Spleen (tissue), 11 donors: ENCODE results near the gene AP2A1. TPM values are rescaled to one million over a fixed set of nuclear protein-coding genes. Genes with fewer than 3 reads are reported as not detected.
A peak's percentile ranks its signal among the peaks of the same experiment; 100 is the strongest.

Source experiments
- DNase-seq: peaks from one replicate; pipeline ENCODE4 v3.0.0-alpha.2; 2020
- H3K27ac ChIP-seq, 8 donors: fragments of 200-600 bp; sonication (generic) in 7 of 8; 1 replicate in 4 of 8; 2 replicates in 4 of 8; pipeline versions ENCODE4 v1.5.0 to v1.8.0; 2016 to 2021; ENCODE audit warnings: inconsistent platforms in 4 of 8, mild to moderate bottlenecking in 4 of 8, moderate library complexity in 1 of 8
- H3K27me3 ChIP-seq, 7 donors: fragments of 200-600 bp; sonication (generic) in 6 of 7; replicated peaks in 1 of 7; 1 replicate in 4 of 7; 2 replicates in 3 of 7; pipeline versions ENCODE4 v1.5.0 to v1.8.0; 2016 to 2021; ENCODE audit warnings: inconsistent platforms in 3 of 7, mild to moderate bottlenecking in 1 of 7
- H3K36me3 ChIP-seq, 6 donors: fragments of 200-600 bp; sonication (generic) in 5 of 6; 1 replicate in 4 of 6; 2 replicates in 2 of 6; pipeline versions ENCODE4 v1.5.0 to v1.8.0; 2016 to 2021; ENCODE audit warnings: inconsistent platforms in 2 of 6
- H3K4me1 ChIP-seq, 6 donors: fragments of 200-600 bp; sonication (generic) in 5 of 6; 1 replicate in 3 of 6; 2 replicates in 3 of 6; pipeline versions ENCODE4 v1.5.0 to v1.8.0; 2016 to 2021; ENCODE audit warnings: inconsistent platforms in 3 of 6
- H3K4me3 ChIP-seq, 8 donors: fragments of 200-600 bp; sonication (generic) in 7 of 8; 1 replicate in 4 of 8; 2 replicates in 4 of 8; pipeline versions ENCODE4 v1.5.0 to v1.8.0; 2016 to 2021; ENCODE audit warnings: inconsistent platforms in 4 of 8, mild to moderate bottlenecking in 4 of 8, moderate library complexity in 2 of 8
- H3K9me3 ChIP-seq, 8 donors: fragments of 200-600 bp; sonication (generic) in 7 of 8; 1 replicate in 4 of 8; 2 replicates in 4 of 8; pipeline versions ENCODE4 v1.5.0 to v1.8.0; 2016 to 2021; ENCODE audit warnings: inconsistent platforms in 4 of 8
- CTCF ChIP-seq, 11 experiments: fragments of 200-600 bp in 7 of 11; fragments of 450-650 bp in 4 of 11; sonication (generic) in 4 of 11; IDR thresholded peaks in 8 of 11; conservative IDR thresholded peaks in 3 of 11; 1 replicate in 7 of 11; 2 replicates in 4 of 11; pipeline versions ENCODE4 v1.4.0 to v1.8.0; 2016 to 2021; ENCODE audit warnings: antibody characterized with exemption in 11 of 11, inconsistent platforms in 4 of 11, mild to moderate bottlenecking in 1 of 11
- POLR2A ChIP-seq, 3 donors: fragments of 450-650 bp; IDR thresholded peaks; one replicate each; pipeline ENCODE4 v1.5.1; 2017; ENCODE audit warnings: antibody characterized with exemption in 3 of 3, mild to moderate bottlenecking in 1 of 3
- POLR2AphosphoS5 ChIP-seq, 3 donors: sonication (generic); formaldehyde crosslinking; IDR thresholded peaks; one replicate each; pipeline ENCODE4 v1.5.1; 2017; ENCODE audit warnings: antibody characterized with exemption in 3 of 3
- WGBS, 5 donors: extraction: QIAGEN DNeasy Blood & Tissue Kit in 3 of 5; methylation state at CpG; one replicate each; pipeline versions ENCODE4 v1.1.5 to v1.1.7; 2013 to 2018; 5-methylcytosine and 5-hydroxymethylcytosine counted together
- intact Hi-C: fragments of 100-400 bp; cut with DNase I; formaldehyde crosslinking; loops from one replicate; pipeline ENCODE4 v1.15.0; 2023; ENCODE audit warnings: low total_unique reads
- polyA plus RNA-seq, 3 donors: library from polyadenylated mRNA; stranded (reverse); fragments of 200-250 nt; gene quantifications; one replicate each; pipeline ENCODE4 v1.2.1, GENCODE V29; 2013
- total RNA-seq, 7 donors: library from RNA; depleted of rRNA in 3 of 7; stranded (reverse); fragments of >200 nt in 3 of 7; fragmentation: NEBNext Ultra II Directional in 4 of 7; extraction: Animal tissue kit (Norgen Biotek cat#: 25700) in 4 of 7; gene quantifications; one replicate each; pipeline versions ENCODE4 v1.1.0 to v1.2.1, GENCODE V29; 2016 to 2021
- donor health status: healthy with polysubstance abuse.
- donor health status: DM: no; HTN: no; CAD: no; lungs with moderate emphysema.
- donor health status: DM: no; HTN: no; CAD: no.
- donor health status: Bipolar disorder and iron deficiency.
- donor health status: healthy.
- donor health status: DM: no; HTN: no; CAD: no.
- donor health status: DM: yes; HTN: yes; CAD: no.

AP2A1 gene
- total and polyA plus RNA-seq, 10 donors, result 18.1 to 108 (median 89.1) TPM

- no peak for TF ChIP-seq POLR2AphosphoS5 (IDR thresholded peaks at IDR 0.05)
- no peaks in the 10 kb centered on the region for H3K9me3 ChIP-seq
- no peak for DNase-seq
- H3K36me3 ChIP-seq, result peaks cover 0 to 86% (median 36%) of the 10 kb centered on the region in 6 donors
- H3K4me1 ChIP-seq, result peaks cover 0 to 60% (median 13%) of the 10 kb centered on the region in 6 donors
- no peak overlapping the region for H3K27ac ChIP-seq
- H3K4me3 ChIP-seq, result no peak overlapping the region
- no peaks in the 10 kb centered on the region for H3K27me3 ChIP-seq
- 82 to 95% (median 91%) methylated on average over 6 of the region's 6 CpGs for WGBS, 5 donors
- intact Hi-C loops, result no loop called here
Measured at GRCh38 chr19:49824662-49825061, 57.9 kb downstream of the AP2A1 start.

- DNase-seq, result no peak
- no peak for TF ChIP-seq POLR2A (IDR thresholded peaks at IDR 0.05)
- TF ChIP-seq CTCF (IDR thresholded peaks at IDR 0.05 in 8 of 11, conservative IDR thresholded peaks at IDR 0.05 in 3 of 11), result no peak
- TF ChIP-seq POLR2AphosphoS5 (IDR thresholded peaks at IDR 0.05), result no peak
- H3K4me3 ChIP-seq, result no peak overlapping the region
- H3K9me3 ChIP-seq, result no peaks in the 10 kb centered on the region
- H3K36me3 ChIP-seq, result peaks cover 0 to 92% (median 54%) of the 10 kb centered on the region in 6 donors
- no peaks in the 10 kb centered on the region for H3K27me3 ChIP-seq
- 88 to 95% (median 93%) methylated on average over 14 of the region's 14 CpGs for WGBS, 5 donors
- peaks cover 0 to 61% (median 8%) of the 10 kb centered on the region in 6 donors for H3K4me1 ChIP-seq
- intact Hi-C loops, result no loop called here
- peak overlapping the region in 4 of 8 donors; percentile 15 to 63 (median 46) for H3K27ac ChIP-seq
Measured at GRCh38 chr19:49827034-49827433, 60.2 kb downstream of the AP2A1 start.

- intact Hi-C loops, result no loop called here
- Histone ChIP-seq H3K27me3 (no peaks in the 10 kb centered on the region), H3K4me3 (no peak overlapping the region), H3K4me1 (peaks cover 0 to 60% (median 9%) of the 10 kb centered on the region in 6 donors), H3K36me3 (peaks cover 0 to 97% (median 62%) of the 10 kb centered on the region in 6 donors), H3K27ac (no peak overlapping the region), H3K9me3 (no peaks in the 10 kb centered on the region)
- WGBS, 5 donors, result 83 to 93% (median 92%) methylated on average over 8 of the region's 8 CpGs
- TF ChIP-seq POLR2A (IDR thresholded peaks at IDR 0.05), result no peak
- TF ChIP-seq POLR2AphosphoS5 (IDR thresholded peaks at IDR 0.05), result no peak
- TF ChIP-seq CTCF (IDR thresholded peaks at IDR 0.05 in 8 of 11, conservative IDR thresholded peaks at IDR 0.05 in 3 of 11), result no peak
- DNase-seq, result no peak
Measured at GRCh38 chr19:49829200-49829599, 62.4 kb downstream of the AP2A1 start.

- WGBS, 5 donors, result 92 to 100% (median 94%) methylated on average over 7 to 18 of the region's 18 CpGs
- intact Hi-C loops, result no loop called here
- DNase-seq, result no peak
Measured at GRCh38 chr19:49829721-49830120, 62.9 kb downstream of the AP2A1 start.

GRCh38 chr19:49830766-49831165 is 64.0 kb downstream of the AP2A1 start:
- 72 to 92% (median 86%) methylated on average over 12 of the region's 12 CpGs for WGBS, 5 donors
- Histone ChIP-seq H3K36me3 (peaks cover 0 to 98% (median 76%) of the 10 kb centered on the region in 6 donors), H3K27me3 (no peaks in the 10 kb centered on the region), H3K4me1 (peaks cover 0 to 45% (median 9%) of the 10 kb centered on the region in 6 donors), H3K27ac (no peak overlapping the region), H3K4me3 (no peak overlapping the region), H3K9me3 (no peaks in the 10 kb centered on the region)
- intact Hi-C loops, result no loop called here
- no peak for DNase-seq
- TF ChIP-seq POLR2A (IDR thresholded peaks at IDR 0.05) (no peak), CTCF (IDR thresholded peaks at IDR 0.05 in 8 of 11, conservative IDR thresholded peaks at IDR 0.05 in 3 of 11) (no peak), POLR2AphosphoS5 (IDR thresholded peaks at IDR 0.05) (no peak)

More at GRCh38 chr19:49829721-49830120, 62.9 kb downstream of the AP2A1 start:
- Histone ChIP-seq H3K27ac (no peak overlapping the region), H3K9me3 (no peaks in the 10 kb centered on the region), H3K4me1 (peaks cover 0 to 55% (median 9%) of the 10 kb centered on the region in 6 donors), H3K36me3 (peaks cover 0 to 97% (median 65%) of the 10 kb centered on the region in 6 donors), H3K4me3 (no peak overlapping the region), H3K27me3 (no peaks in the 10 kb centered on the region)
- TF ChIP-seq POLR2A (IDR thresholded peaks at IDR 0.05), result no peak
- no peak for TF ChIP-seq POLR2AphosphoS5 (IDR thresholded peaks at IDR 0.05)
